H1 (cell line): ENCODE data around the gene SEZ6L. TPM values are rescaled to one million over a fixed set of nuclear protein-coding genes. Genes with fewer than 3 reads are reported as not detected.

Experiments
- CTCF ChIA-PET: fragments of 300-600 bp; sonication (Branson Sonifier 250); formaldehyde crosslinking; loops from one replicate; lab custom pipeline; 2021; ENCODE audit not compliant: partially characterized antibody; lab: Charles Lee
- POLR2A ChIA-PET: fragments of 300-600 bp; sonication (Branson Sonifier 250); formaldehyde crosslinking; loops from one replicate; lab custom pipeline; 2021; ENCODE audit warnings: inconsistent platforms; ENCODE audit not compliant: partially characterized antibody; lab: Charles Lee
- DNase-seq, 2 experiments: peaks; one replicate each; pipeline versions ENCODE4 v3.0.0 to v3.0.0-alpha.2; 2010 to 2022; ENCODE audit warnings: low spot score in 2 of 2, low read depth in 1 of 2, mixed read lengths in 1 of 2
- FAIRE-seq: peaks from 2 replicates; lab custom pipeline; 2011; peaks lifted over from hg19 to GRCh38; lab: Jason Lieb, UNC
- H2AFZ ChIP-seq: 2 replicates; pipeline ENCODE4 v1.8.1; 2012; ENCODE audit warnings: low read length, inconsistent platforms
- H2AK5ac ChIP-seq: 2 replicates; pipeline ENCODE4 v1.6.1; 2013; ENCODE audit warnings: low read depth, low read length
- H2BK120ac ChIP-seq: replicated peaks from 2 replicates; pipeline ENCODE3; 2013; ENCODE audit warnings: low read depth, low read length, inconsistent platforms
- H2BK12ac ChIP-seq: 2 replicates; pipeline ENCODE4 v1.6.1; 2013; ENCODE audit warnings: low read depth, low read length
- H2BK15ac ChIP-seq: 2 replicates; pipeline ENCODE4 v1.6.1; 2013; ENCODE audit warnings: low read length
- H2BK20ac ChIP-seq: 2 replicates; pipeline ENCODE4 v1.6.1; 2013; ENCODE audit warnings: low read length
- H2BK5ac ChIP-seq: 2 replicates; pipeline ENCODE4 v1.6.1; 2013; ENCODE audit warnings: low read depth, low read length
- H3K14ac ChIP-seq: 2 replicates; pipeline ENCODE4 v1.6.1; 2013; ENCODE audit warnings: inconsistent platforms; ENCODE audit not compliant: insufficient read length
- H3K18ac ChIP-seq: 2 replicates; pipeline ENCODE4 v1.6.1; 2013; ENCODE audit warnings: low read length; ENCODE audit errors: extremely low read depth
- H3K23ac ChIP-seq: 2 replicates; pipeline ENCODE4 v1.6.1; 2013; ENCODE audit warnings: inconsistent platforms; ENCODE audit not compliant: insufficient read length
- H3K23me2 ChIP-seq: 2 replicates; pipeline ENCODE4 v1.6.1; 2013; ENCODE audit warnings: low read depth, low read length
- H3K27ac ChIP-seq: 2 replicates; pipeline ENCODE4 v1.6.1; 2011; ENCODE audit warnings: low read depth, low read length, inconsistent platforms
- H3K27me3 ChIP-seq, 4 experiments: replicated peaks in 1 of 4; 1 replicate in 1 of 4; 2 replicates in 3 of 4; pipeline versions ENCODE4 v1.6.1 to v1.8.1; 2011 to 2013; ENCODE audit warnings: low read length in 3 of 4, mild to moderate bottlenecking in 3 of 4, inconsistent platforms in 2 of 4, mixed read lengths in 2 of 4, moderate library complexity in 1 of 4; ENCODE audit not compliant: control insufficient read depth in 3 of 4, insufficient read depth in 3 of 4; ENCODE audit errors: extremely low read depth in 1 of 4
- H3K36me3 ChIP-seq, 4 experiments: 2 replicates each; pipeline versions ENCODE4 v1.6.1 to v1.8.1; 2011 to 2013; ENCODE audit warnings: mild to moderate bottlenecking in 4 of 4, low read length in 3 of 4, moderate library complexity in 2 of 4, control low read depth in 1 of 4, inconsistent platforms in 1 of 4; ENCODE audit not compliant: insufficient read depth in 4 of 4, control insufficient read depth in 2 of 4
- H3K4ac ChIP-seq: replicated peaks from 2 replicates; pipeline ENCODE3; 2013; ENCODE audit warnings: low read length, low read depth, mixed read lengths, inconsistent platforms; ENCODE audit not compliant: insufficient read length
- H3K4me1 ChIP-seq, 4 experiments: replicated peaks in 1 of 4; 1 replicate in 1 of 4; 2 replicates in 3 of 4; pipeline versions ENCODE4 v1.6.1 to v1.8.1; 2011 to 2013; ENCODE audit warnings: low read length in 3 of 4, inconsistent platforms in 2 of 4, mixed read lengths in 1 of 4; ENCODE audit not compliant: insufficient read depth in 4 of 4, control insufficient read depth in 3 of 4
- H3K4me2 ChIP-seq, 2 experiments: 2 replicates each; pipeline versions ENCODE4 v1.6.1 to v1.8.1; 2011 to 2013; ENCODE audit warnings: low read depth in 2 of 2, low read length in 2 of 2, control low read depth in 1 of 2, inconsistent platforms in 1 of 2, mild to moderate bottlenecking in 1 of 2; ENCODE audit not compliant: insufficient read depth in 1 of 2
- H3K4me3 ChIP-seq, 4 experiments: fragments of 200-600, 300-600 bp in 1 of 4; sonication (generic), shearing (Covaris generic), sonication (Bioruptor Twin) in 1 of 4; 2 replicates each; pipeline versions ENCODE4 v1.5.1 to v1.8.1; 2011 to 2016; ENCODE audit warnings: low read length in 4 of 4, low read depth in 3 of 4, control low read depth in 2 of 4, inconsistent platforms in 2 of 4, mild to moderate bottlenecking in 2 of 4, mixed read lengths in 1 of 4, moderate library complexity in 1 of 4; ENCODE audit not compliant: insufficient read depth in 2 of 4; ENCODE audit errors: extremely low read depth in 1 of 4
- H3K56ac ChIP-seq: replicated peaks from 2 replicates; pipeline ENCODE3; 2013; ENCODE audit warnings: low read depth, mild to moderate bottlenecking, mixed read lengths, low read length, inconsistent platforms; ENCODE audit not compliant: insufficient read length
- H3K79me1 ChIP-seq: 2 replicates; pipeline ENCODE4 v1.6.1; 2013; ENCODE audit warnings: low read depth, low read length, control low read depth
- H3K79me2 ChIP-seq, 2 experiments: 2 replicates each; pipeline versions ENCODE4 v1.6.1 to v1.8.1; 2012 to 2013; ENCODE audit warnings: low read length in 2 of 2, mild to moderate bottlenecking in 2 of 2, inconsistent platforms in 1 of 2; ENCODE audit not compliant: insufficient read depth in 2 of 2, control insufficient read depth in 1 of 2
- H3K9ac ChIP-seq, 4 experiments: replicated peaks in 1 of 4; 1 replicate in 1 of 4; 2 replicates in 3 of 4; pipeline versions ENCODE4 v1.6.1 to v1.8.1; 2011 to 2013; ENCODE audit warnings: low read depth in 3 of 4, low read length in 3 of 4, control low read depth in 2 of 4, mild to moderate bottlenecking in 2 of 4, moderate library complexity in 2 of 4, inconsistent platforms in 1 of 4; ENCODE audit errors: extremely low read depth in 1 of 4
- H3K9me3 ChIP-seq, 2 experiments: 2 replicates each; pipeline versions ENCODE4 v1.6.1 to v1.8.1; 2012 to 2013; ENCODE audit warnings: mild to moderate bottlenecking in 2 of 2, moderate library complexity in 2 of 2, control low read depth in 1 of 2, inconsistent platforms in 1 of 2, low read depth in 1 of 2, low read length in 1 of 2, mixed read lengths in 1 of 2; ENCODE audit not compliant: insufficient read depth in 2 of 2
- H4K20me1 ChIP-seq, 2 experiments: replicated peaks in 1 of 2; 2 replicates each; pipeline versions ENCODE3 to v1.8.1; 2011 to 2013; ENCODE audit warnings: inconsistent platforms in 2 of 2, low read length in 2 of 2, mild to moderate bottlenecking in 1 of 2; ENCODE audit not compliant: insufficient read depth in 2 of 2, control insufficient read depth in 1 of 2
- H4K5ac ChIP-seq: 2 replicates; pipeline ENCODE4 v1.6.1; 2013; ENCODE audit warnings: low read length, low read depth, mixed read lengths, inconsistent platforms; ENCODE audit not compliant: insufficient read length
- H4K8ac ChIP-seq: 2 replicates; pipeline ENCODE4 v1.8.0; 2013; ENCODE audit warnings: mild to moderate bottlenecking, moderate library complexity, low read length, inconsistent platforms; ENCODE audit not compliant: insufficient read depth; ENCODE audit errors: extremely low read depth
- H4K91ac ChIP-seq: replicated peaks from 2 replicates; pipeline ENCODE3; 2013; ENCODE audit warnings: low read length, mixed read lengths, inconsistent platforms; ENCODE audit not compliant: insufficient read length
- CBX8 ChIP-seq: fragments of 300-800, 300-1000 bp; sonication (generic); IDR thresholded peaks from 2 replicates; pipeline ENCODE4 v1.7.1; 2016; ENCODE audit warnings: low read depth, low read length, borderline replicate concordance
- SRF ChIP-seq: IDR thresholded peaks from 2 replicates; pipeline ENCODE4 v1.6.1; 2011; ENCODE audit warnings: mild to moderate bottlenecking, low read depth, low read length, moderate library complexity
- TCF12 ChIP-seq: IDR thresholded peaks from 2 replicates; pipeline ENCODE4 v1.6.1; 2011; ENCODE audit warnings: low read depth, mild to moderate bottlenecking, low read length
- WGBS, 2 experiments: shearing (Covaris generic) in 1 of 2; methylation state at CpG; one replicate each; pipeline versions ENCODE4 v1.1.6 to v1.1.7; 2013 to 2015; ENCODE audit warnings: low lambda C conversion rate in 2 of 2, mixed read lengths in 2 of 2, inconsistent platforms in 1 of 2, low coverage in 1 of 2, missing lambda C conversion rate in 1 of 2; ENCODE audit not compliant: insufficient replicate concordance in 2 of 2, insufficient coverage in 1 of 2, insufficient read length in 1 of 2; ENCODE audit errors: extremely low coverage in 1 of 2, missing lambda C conversion rate in 1 of 2; 5-methylcytosine and 5-hydroxymethylcytosine counted together
- polyA plus RNA-seq, 7 experiments: library from polyadenylated mRNA; depleted of rRNA in 3 of 7; stranded (reverse) in 5 of 7; unstranded in 2 of 7; fragments of >200 nt in 5 of 7; fragments of 200-250 nt in 2 of 7; gene quantifications; 1 replicate in 5 of 7; 2 replicates in 1 of 7; 4 replicates in 1 of 7; pipeline versions ENCODE4 v1.2.1 to v1.2.3, GENCODE V29; 2011 to 2013; ENCODE audit warnings: missing spikeins in 2 of 7, mixed read lengths in 2 of 7
- total RNA-seq: library from RNA; stranded (reverse); fragmentation: NEBNext Ultra II Directional; extraction: Animal tissue kit (Norgen Biotek cat#: 25700); gene quantifications from 2 replicates; pipeline ENCODE4 v1.2.1, GENCODE V29; 2021
- TF ChIP-seq, protein P1 (sequence below): IDR thresholded peaks from 2 replicates; pipeline ENCODE4 v1.6.1; 2012; ENCODE audit warnings: inconsistent platforms
- TF ChIP-seq, protein P2 (sequence below): IDR thresholded peaks from 2 replicates; pipeline ENCODE4 v1.6.1; 2011; ENCODE audit warnings: low read length, improper control_type of control experiment

SEZ6L gene
- total and polyA plus RNA-seq, 2 of the 8 experiments (the other 6 are each of a cell fraction or from before 2014, with no cell fraction given), result 0.06 to 0.33 TPM

DNA sequence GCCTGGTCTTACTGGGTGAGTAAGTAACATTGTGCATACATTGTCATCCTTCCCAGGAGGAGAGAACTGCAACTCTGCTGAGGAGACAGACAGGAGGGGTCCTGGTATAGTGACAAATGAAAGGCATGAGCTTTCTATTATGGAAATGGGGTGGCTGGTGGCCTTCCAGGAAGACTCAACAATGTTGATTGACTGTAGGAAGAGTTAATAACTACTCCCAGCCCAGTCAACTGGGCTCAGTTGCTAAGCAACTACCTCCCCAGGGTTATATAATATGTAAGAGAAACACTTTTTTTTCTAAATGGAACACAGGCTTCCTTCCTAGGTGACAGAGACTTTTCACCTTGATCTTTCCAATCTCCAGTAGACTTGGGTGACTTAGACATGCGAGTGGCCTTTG lies 28.2 kb downstream of the SEZ6L start:
- Histone ChIP-seq H4K8ac (no peak overlapping the region), H2BK15ac (no peak overlapping the region), H2BK120ac (no peak overlapping the region), H4K5ac (no peak overlapping the region), H3K18ac (no peak overlapping the region), H3K9ac (no peak overlapping the region), H2BK12ac (no peak overlapping the region), H3K9me3 (no peaks in the 10 kb centered on the region), H2AFZ (no peak overlapping the region), H3K4me3 (no peak overlapping the region), H3K27me3 (no peaks in the 10 kb centered on the region; a peak in 1 of 7 replicates), H3K14ac (no peak overlapping the region), H3K79me2 (no peaks in the 10 kb centered on the region), H2AK5ac (no peak overlapping the region), H4K20me1 (no peaks in the 10 kb centered on the region), H3K23ac (no peak overlapping the region), H2BK5ac (no peak overlapping the region), H3K4ac (no peak overlapping the region), H3K27ac (no peak overlapping the region), H3K4me1 (no peaks in the 10 kb centered on the region; a peak in 1 of 7 replicates), H3K4me2 (no peak overlapping the region), H3K23me2 (no peaks in the 10 kb centered on the region), H3K79me1 (no peaks in the 10 kb centered on the region), H4K91ac (no peak overlapping the region), H2BK20ac (no peak overlapping the region), H3K36me3 (no peaks in the 10 kb centered on the region), H3K56ac (no peak overlapping the region)
- DNase-seq (no peak), FAIRE-seq (no peak)
- TF ChIP-seq, protein P1, sequence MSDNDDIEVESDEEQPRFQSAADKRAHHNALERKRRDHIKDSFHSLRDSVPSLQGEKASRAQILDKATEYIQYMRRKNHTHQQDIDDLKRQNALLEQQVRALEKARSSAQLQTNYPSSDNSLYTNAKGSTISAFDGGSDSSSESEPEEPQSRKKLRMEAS, result no peak
- TF ChIP-seq, protein P2, sequence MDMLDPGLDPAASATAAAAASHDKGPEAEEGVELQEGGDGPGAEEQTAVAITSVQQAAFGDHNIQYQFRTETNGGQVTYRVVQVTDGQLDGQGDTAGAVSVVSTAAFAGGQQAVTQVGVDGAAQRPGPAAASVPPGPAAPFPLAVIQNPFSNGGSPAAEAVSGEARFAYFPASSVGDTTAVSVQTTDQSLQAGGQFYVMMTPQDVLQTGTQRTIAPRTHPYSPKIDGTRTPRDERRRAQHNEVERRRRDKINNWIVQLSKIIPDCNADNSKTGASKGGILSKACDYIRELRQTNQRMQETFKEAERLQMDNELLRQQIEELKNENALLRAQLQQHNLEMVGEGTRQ, result no peak
- no peak for TF ChIP-seq TCF12
- TF ChIP-seq SRF, result no peak
- no peak for TF ChIP-seq CBX8
- POLR2A ChIA-PET, result no interaction called here
- CTCF ChIA-PET, result interaction anchor here (0.8 to 4.7 kb wide), 3 partner anchors 25 to 294 kb away, joined by 3 to 20 read pairs (median 3); no protein-coding TSS in a partner anchor
- WGBS, 2 experiments, result 87% methylated on average over 1 of the region's 1 CpG; no CpG with 5 or more reads in 1 of the 2 experiments
